Hepatocyte (in vitro differentiated cells): Measurements from ENCODE around the gene ALG8.

Experiments
- CTCF ChIP-seq: fragments of 200-600 bp; sonication (generic); IDR thresholded peaks from 2 replicates; pipeline ENCODE4 v1.5.1; 2016; ENCODE audit warnings: antibody characterized with exemption, mild to moderate bottlenecking; ENCODE audit not compliant: poor library complexity
- EZH2phosphoT487 ChIP-seq: fragments of 200-600 bp; sonication (generic); IDR thresholded peaks from one replicate; pipeline ENCODE4 v1.6.1; 2018; ENCODE audit warnings: antibody characterized with exemption, mild to moderate bottlenecking, low read depth, moderate library complexity; ENCODE audit not compliant: unreplicated experiment, severe bottlenecking

GRCh38 chr11:78050964-78051831 is 88.2 kb downstream of the ALG8 start:
- TF ChIP-seq CTCF (no peak), EZH2phosphoT487 (no peak)
